GM18519 (cell line): ENCODE data around the gene ADAMTS13.
A peak's percentile ranks its signal among the peaks of the same experiment; 100 is the strongest.
"Not testable (repeated sequence)": the region's sequence is repeated elsewhere in the genome, so short reads cannot be mapped to it uniquely, and the experiment has no call there.

ENCODE experiments used
- ATAC-seq: cut with Tn5 transposase; IDR thresholded peaks from one replicate; pipeline ENCODE4 v1.9.1; 2021; ENCODE audit warnings: mild to moderate bottlenecking, moderate library complexity; ENCODE audit not compliant: unreplicated experiment, low FRiP score

The ADAMTS13 gene

DNA sequence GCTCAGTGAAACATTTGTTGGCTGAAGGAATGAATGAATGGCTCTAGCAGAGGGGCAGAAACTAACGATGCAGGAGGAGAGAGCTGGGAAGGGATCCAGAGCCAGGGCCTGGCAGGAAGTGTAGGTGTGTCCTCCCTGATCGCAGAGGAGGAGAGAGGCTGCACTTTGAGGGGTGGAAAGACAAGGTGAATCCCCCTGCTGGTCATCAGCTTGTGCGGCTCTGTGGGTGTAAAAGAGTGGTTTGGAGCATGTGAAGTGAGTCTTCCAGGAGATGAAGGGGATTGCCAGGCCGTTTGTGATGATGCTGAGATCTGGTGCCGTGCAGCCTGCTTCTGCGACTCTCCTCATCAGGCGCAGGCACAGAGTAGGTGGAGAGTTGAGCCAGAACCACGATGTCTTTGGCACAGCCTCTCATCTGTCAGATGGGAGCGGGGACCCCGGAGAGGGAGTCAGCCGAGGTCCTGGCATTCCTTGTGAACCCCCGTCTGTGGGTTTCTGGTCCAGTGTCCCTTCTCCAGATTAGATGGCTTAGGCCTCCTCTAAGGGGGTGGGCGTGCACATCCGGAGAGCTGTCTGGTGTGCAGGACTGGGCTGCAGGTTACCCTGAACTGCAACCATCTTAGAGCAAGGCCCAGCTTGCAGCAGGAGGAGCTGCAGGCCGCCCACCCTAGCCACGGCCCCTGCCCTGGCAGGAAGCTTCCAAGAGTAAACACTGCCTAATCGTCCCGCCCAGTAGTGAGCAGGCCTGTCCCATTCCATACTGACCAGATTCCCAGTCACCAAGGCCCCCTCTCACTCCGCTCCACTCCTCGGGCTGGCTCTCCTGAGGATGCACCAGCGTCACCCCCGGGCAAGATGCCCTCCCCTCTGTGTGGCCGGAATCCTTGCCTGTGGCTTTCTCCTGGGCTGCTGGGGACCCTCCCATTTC is at the start of gene ADAMTS13:
Gene ADAMTS13 (plus strand): TSS at position 753 of the 928 bp plus-strand sequence. CDS start 77 bp downstream, at position 830.
- ATAC-seq = no peak

GRCh38 chr9:133374612-133375115 is 47.5 kb upstream of the ADAMTS13 start:
- no peak for ATAC-seq

GRCh38 chr9:133375116-133375723 is 46.9 kb upstream of the ADAMTS13 start:
- ATAC-seq = no peak

- peak; percentile 74 for ATAC-seq
Observed at GRCh38 chr9:133375724-133376654, 46.2 kb upstream of the ADAMTS13 start, which contains the start of the genes STKLD1 and SURF4. Gene STKLD1 (plus strand): TSS chr9:133376366. CDS start chr9:133376474, 108 bp downstream. Gene SURF4 (minus strand): TSS chr9:133376060. CDS start chr9:133375969, 91 bp downstream.

- not testable (repeated sequence) for ATAC-seq
Observed at GRCh38 chr9:133377280-133377679, 44.9 kb upstream of the ADAMTS13 start.

DNA sequence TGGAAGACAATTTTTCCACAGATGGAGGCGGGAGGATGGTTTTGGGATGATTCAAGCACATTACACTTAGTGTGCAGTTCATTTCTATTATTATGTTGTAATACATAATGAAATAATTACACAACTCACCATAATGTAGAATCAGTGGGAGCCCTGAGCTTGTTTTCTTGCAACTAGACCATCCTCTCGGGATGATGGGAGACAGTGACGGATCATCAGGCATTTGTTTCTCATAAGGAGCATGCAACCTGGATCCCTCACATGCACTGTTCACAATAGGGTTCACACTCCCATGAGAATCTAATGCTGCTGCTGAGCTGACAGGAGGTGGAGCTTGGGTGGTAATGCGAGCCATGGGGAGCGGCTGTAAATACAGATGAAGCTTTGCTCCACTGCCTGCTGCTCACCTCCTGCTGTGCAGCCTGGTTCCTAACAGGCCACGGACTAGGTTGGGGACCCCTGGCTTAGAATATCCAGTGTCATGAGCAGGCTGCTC is 44.4 kb upstream of the ADAMTS13 start:
- ATAC-seq = no peak

DNA sequence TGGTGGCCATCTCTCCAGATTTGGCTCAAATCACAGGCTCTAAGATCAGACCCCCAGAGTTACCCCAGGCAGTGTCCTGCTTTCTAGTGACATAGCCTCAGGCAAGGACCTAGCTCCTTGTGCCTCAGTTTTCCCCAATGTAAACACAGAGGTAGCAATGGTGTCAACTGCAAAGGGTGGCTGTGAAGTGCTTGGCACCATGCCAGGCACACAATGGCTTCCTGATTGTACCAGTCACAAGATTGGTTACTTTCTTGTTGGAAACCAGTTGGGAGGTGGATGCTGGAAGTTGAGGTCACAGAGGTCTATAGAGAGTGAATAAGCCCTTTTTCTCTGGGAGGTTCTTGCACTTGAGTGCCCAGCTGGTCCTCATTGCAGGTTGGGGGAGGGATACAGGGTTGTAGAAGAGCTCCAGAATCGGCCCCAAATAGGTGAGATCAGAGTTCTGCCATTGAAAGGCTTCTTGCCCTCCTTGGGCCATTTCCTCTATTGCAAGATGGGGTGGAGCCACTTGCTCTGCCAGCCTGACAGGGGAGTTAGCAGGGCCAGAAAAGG is 43.7 kb upstream of the ADAMTS13 start:
- no peak for ATAC-seq

- ATAC-seq = no peak
Observed at GRCh38 chr9:133379153-133380086, 42.7 kb upstream of the ADAMTS13 start.

DNA sequence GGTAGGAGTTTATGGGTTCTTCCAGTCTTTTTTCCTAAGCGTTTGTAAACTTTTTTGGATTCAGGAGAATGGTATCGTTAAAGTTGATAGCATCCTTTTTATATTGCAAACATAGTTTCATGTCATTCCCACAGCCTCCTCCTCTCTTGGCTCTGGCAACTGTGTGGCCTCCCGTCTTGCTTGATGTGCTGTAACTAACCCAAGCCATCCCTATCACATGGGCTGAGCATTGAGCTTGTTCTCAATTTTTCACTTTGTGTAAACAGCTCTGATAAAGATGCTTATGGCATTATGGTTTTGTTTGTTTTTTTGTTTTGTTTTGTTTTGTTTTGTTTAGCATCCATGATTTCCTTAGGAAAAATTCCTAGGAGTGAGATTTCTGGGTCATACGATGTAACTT is 41.4 kb upstream of the ADAMTS13 start:
- ATAC-seq = no peak

- ATAC-seq = no peak
Observed at GRCh38 chr9:133382507-133383141, 39.5 kb upstream of the ADAMTS13 start.

GRCh38 chr9:133383438-133383837 is 38.7 kb upstream of the ADAMTS13 start:
- ATAC-seq = no peak

DNA sequence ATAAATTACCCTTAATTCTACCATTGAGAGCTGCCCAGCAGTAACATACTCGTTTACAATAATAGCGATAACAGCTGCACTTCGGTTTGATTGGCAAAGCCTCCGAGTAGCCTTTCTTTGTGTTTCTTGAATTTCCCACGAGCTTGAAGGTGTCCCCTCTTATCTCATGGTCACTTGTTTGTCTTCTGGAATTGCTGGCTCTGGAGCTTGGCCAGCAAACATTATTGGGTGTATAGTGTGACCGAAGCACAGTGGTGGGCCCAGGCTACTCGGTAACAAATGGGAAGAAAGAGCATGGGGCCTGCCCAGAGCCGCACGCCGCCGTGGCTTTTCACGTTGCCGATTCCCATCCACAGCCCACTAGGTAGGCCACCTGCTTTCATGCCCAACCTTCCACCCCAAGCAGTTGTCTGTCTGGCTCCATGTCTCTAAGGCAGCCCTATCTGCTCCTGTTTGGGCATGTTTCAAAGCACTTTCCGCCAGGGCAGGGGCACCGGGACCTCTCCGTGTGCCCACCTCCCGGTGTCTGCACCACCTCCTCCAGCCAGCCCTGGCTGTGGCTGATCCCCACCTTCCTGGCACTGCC is 37.3 kb upstream of the ADAMTS13 start:
- no peak for ATAC-seq

DNA sequence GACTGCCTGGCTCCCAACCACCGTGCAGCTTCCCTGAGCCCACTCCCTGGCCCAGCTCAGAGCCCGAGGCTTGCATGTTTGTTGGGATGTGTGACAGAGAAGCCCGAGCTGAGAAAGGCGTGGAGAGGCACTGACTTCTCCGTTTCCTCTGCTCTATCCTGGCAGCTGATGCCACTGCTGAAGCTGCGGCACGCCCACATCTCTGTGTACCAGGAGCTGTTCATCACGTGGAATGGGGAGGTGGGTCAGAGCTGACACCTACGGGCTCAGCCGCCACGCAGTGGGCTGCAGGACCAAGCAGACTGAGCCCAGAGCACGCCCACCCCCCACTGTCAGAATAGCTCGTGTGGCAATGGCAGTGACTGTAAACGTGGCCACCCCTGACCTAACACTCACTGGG is 36.7 kb upstream of the ADAMTS13 start:
- no peak for ATAC-seq

GRCh38 chr9:133386338-133386737 is 35.8 kb upstream of the ADAMTS13 start:
- ATAC-seq = no peak

- ATAC-seq = no peak
Observed at GRCh38 chr9:133387680-133388079, 34.5 kb upstream of the ADAMTS13 start.

DNA sequence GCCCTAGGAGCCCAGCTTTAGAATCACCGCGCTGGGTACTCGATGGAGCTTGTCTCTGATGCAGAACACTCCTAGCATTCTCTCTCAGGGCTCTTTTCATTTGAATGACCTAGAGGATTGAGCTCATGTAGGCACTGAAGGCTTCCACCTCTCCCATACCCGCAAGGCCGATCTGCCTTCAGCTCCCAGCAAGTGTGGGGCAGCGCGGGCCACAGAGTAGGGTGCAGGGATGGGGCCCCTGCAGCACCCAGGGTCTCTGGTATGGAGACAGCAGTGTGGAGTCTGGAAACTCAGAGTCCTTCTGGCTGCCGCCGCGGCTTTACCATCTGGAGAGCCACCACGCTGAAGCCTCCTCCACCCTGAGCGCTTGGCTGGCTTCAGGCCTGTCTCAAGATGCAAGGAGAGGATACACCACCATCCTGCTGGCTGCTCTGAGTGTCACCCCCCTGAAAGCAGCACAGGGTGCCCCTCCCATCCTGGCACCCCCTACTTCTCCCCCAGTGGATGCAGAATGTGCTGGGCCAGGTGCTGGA is 33.1 kb upstream of the ADAMTS13 start:
- ATAC-seq = no peak

GRCh38 chr9:133389562-133389961 is 32.6 kb upstream of the ADAMTS13 start:
- ATAC-seq = no peak

DNA sequence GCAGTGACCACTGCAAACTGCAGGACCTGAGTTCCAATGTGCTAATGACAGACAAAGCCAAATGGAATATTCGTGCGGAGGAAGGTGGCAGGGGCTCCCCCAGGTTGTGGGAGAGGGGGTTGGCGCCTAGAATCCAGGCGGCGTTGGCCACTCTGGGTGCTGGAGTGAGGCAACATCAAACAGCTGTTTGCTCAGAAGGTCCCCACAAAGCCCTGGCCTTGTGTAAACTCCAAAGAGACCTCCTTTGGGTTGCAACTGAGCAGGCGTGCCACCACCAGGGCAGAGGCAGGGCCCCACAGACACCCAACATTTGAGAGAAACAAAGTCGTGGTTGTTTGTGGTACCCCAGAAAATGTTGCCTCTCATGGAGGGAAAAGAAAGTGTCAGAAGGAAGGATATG is 31.5 kb upstream of the ADAMTS13 start:
- ATAC-seq = no peak
